Activated CD4-positive, CD25-positive, alpha-beta regulatory T cell treated with anti-CD3 and anti-CD28 coated beads, Interleukin-2, amount 50 U/mL, for 24 hours (primary cell): Measurements from ENCODE around the gene RIMBP2.
"Not testable (repeated sequence)": the region's sequence is repeated elsewhere in the genome, so short reads cannot be mapped to it uniquely, and the experiment has no call there.

Experiments used
- ATAC-seq, 2 donors: fragments of 150-1000 bp; cut with Tn5 transposase; one replicate each; pipeline ENCODE4 v1.10.0; 2021; ENCODE audit warnings: mild to moderate bottlenecking in 1 of 2, moderate library complexity in 1 of 2

RIMBP2 gene

GRCh38 chr12:130590685-130591084 is 125.4 kb downstream of the RIMBP2 start:
- no peak for ATAC-seq

- ATAC-seq, result no peak
Measured at GRCh38 chr12:130589540-130590317, 126.4 kb downstream of the RIMBP2 start.

GRCh38 chr12:130588696-130589539 is 127.2 kb downstream of the RIMBP2 start:
- no peak for ATAC-seq

GRCh38 chr12:130587966-130588365 is 128.1 kb downstream of the RIMBP2 start:
- no peak for ATAC-seq

- not testable (repeated sequence) for ATAC-seq
Measured at GRCh38 chr12:130584475-130584874, 131.6 kb downstream of the RIMBP2 start.

GRCh38 chr12:130583800-130584199 is 132.3 kb downstream of the RIMBP2 start:
- no peak for ATAC-seq

GRCh38 chr12:130583317-130583716 is 132.8 kb downstream of the RIMBP2 start:
- ATAC-seq, result no peak

- no peak for ATAC-seq
Measured at GRCh38 chr12:130582286-130582685, 133.8 kb downstream of the RIMBP2 start.

GRCh38 chr12:130581782-130582181 is 134.3 kb downstream of the RIMBP2 start:
- no peak for ATAC-seq

- ATAC-seq, result no peak
Measured at GRCh38 chr12:130579231-130579630, 136.9 kb downstream of the RIMBP2 start.

GRCh38 chr12:130577351-130577750 is 138.7 kb downstream of the RIMBP2 start:
- no peak for ATAC-seq

- ATAC-seq, result no peak
Measured at GRCh38 chr12:130576371-130576816, 139.7 kb downstream of the RIMBP2 start.

- no peak for ATAC-seq
Measured at GRCh38 chr12:130574402-130574801, 141.7 kb downstream of the RIMBP2 start.

- no peak for ATAC-seq
Measured at GRCh38 chr12:130573766-130574165, 142.3 kb downstream of the RIMBP2 start.

GRCh38 chr12:130573235-130573634 is 142.9 kb downstream of the RIMBP2 start:
- ATAC-seq, result no peak

GRCh38 chr12:130572553-130572952 is 143.5 kb downstream of the RIMBP2 start:
- ATAC-seq, result no peak

- ATAC-seq, result no peak
Measured at GRCh38 chr12:130571734-130572133, 144.4 kb downstream of the RIMBP2 start.

- no peak for ATAC-seq
Measured at GRCh38 chr12:130571089-130571488, 145.0 kb downstream of the RIMBP2 start.

GRCh38 chr12:130569521-130569920 is 146.6 kb downstream of the RIMBP2 start:
- ATAC-seq, result no peak

- no peak for ATAC-seq
Measured at GRCh38 chr12:130568501-130568900, 147.6 kb downstream of the RIMBP2 start.

GRCh38 chr12:130568041-130568440 is 148.1 kb downstream of the RIMBP2 start:
- no peak for ATAC-seq

GRCh38 chr12:130566446-130567155 is 149.5 kb downstream of the RIMBP2 start:
- ATAC-seq, result no peak

GRCh38 chr12:130565189-130565588 is 150.9 kb downstream of the RIMBP2 start:
- ATAC-seq, result no peak
